ENCODE measurements around the gene YEATS2.
"Not testable (repeated sequence)": the region's sequence is repeated elsewhere in the genome, so short reads cannot be mapped to it uniquely, and the experiment has no call there.

YEATS2 gene

DNA sequence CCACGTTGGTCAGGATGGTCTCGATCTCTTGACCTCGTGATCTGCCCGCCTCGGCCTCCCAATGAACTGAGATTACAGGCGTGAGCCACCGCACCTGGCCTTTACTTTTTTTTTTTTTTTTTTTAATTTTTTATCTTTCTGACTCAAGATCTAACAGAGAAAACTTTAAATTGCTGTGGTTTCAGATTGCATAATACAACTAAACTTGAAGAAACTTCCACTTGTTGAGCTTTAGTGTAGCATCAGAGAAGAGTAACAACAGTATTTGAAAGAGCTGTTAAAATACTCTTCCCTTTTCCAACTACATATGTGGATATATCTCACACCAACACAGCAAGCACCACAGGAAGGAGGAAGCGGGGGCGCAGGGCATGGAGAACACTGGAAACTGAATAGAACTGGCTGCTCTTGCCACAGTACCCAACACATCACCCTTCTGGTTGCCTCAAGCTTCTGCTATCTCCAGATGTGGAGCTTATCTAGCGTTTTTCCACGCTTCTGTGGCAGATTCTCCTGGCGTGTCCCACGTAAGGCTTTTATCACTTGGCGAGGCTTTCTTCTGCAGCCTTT is 82.4 kb downstream of the YEATS2 start:
- DNase-seq: no peak

GRCh38 chr3:183781246-183781645 is 83.6 kb downstream of the YEATS2 start:
- DNase-seq: no peak

DNA sequence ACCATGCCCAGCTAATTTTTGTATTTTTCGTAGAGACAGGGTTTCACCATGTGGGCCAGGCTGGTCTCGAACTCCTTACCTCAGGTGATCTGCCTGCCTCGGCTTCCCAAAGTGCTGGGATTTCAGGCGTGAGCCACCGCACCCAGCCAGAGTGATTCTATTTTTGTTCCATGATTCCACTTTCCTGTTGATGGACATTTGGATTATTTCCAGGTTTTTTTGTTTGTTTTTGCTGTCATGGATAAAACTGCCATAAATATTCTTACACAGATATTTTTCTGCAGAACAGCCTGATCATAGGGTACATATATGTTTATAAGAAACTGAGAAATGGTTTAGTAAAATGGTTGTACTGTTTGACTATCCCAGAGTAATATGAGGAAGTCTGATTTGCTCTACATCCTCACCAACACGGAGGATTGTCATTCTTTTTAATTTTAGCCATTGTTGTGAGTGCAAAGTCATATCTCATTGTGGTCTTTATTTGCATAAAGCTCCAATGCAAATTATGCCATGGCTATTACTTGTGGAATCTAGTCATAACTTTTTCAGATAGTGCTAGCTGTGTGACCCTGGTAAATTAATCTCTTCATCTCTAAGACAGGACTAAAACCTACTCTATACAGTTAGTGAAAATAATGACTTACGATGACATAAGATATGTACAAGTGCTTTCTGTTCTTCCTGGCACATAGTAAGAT is 85.1 kb downstream of the YEATS2 start:
- DNase-seq: no peak

DNA sequence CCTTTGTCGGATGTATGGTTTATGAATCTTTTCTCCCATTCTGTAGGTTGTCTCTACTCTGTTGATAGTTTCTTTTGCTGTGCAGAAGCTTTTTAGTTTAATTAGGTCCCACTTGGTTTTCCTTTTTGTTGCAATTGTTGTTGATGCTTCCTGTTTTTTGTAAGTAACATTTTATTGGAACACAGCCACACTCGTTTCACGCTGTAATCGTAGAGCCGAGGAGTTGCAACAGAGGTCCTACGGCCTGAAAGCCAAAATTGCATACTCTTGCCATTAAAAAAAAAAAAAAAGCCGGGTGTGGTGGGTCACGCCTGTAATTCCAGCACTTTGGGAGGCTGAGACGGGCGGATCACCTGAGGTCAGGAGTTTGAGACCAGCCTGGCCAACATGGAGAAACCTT is 86.9 kb downstream of the YEATS2 start:
- not testable (repeated sequence) for DNase-seq

DNA sequence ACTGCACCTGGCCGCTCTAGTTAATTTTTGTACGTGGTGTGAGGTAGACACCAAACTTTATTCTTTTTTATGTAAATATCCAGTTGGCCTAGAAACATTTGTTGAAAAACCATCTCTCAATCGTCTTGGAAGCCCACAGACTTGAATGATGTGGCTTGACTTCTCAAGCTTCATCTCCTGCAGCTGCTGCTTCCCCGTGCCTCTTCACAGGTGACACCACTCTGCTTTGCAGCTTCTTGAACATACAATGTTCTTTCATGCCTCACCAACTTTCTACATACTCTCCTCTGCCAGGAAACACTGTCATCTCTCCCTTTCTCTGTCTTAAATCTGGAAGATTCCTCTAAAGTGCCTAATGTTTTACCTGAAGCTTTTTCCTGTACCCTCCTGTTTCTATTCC is 92.2 kb downstream of the YEATS2 start:
- DNase-seq: no peak

DNA sequence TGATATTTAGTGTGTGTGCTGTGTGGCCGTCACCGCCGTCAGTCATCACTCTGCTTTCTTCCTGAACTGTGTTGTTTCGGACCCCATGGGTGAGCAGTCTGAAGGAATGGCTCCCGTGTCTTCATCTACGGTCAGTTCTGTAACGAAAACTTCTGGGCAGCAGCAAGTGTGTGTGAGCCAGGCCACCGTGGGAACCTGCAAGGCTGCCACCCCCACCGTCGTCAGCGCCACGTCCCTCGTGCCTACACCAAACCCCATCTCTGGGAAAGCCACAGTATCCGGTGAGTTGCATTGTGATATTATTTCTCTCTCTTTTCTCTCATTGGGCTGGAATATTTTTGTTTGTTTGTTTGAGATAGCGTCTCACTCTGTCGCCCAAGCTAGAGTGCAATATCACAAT is 93.1 kb downstream of the YEATS2 start:
- no peak for DNase-seq

GRCh38 chr3:183792976-183793375 is 95.4 kb downstream of the YEATS2 start:
- DNase-seq: no peak

DNA sequence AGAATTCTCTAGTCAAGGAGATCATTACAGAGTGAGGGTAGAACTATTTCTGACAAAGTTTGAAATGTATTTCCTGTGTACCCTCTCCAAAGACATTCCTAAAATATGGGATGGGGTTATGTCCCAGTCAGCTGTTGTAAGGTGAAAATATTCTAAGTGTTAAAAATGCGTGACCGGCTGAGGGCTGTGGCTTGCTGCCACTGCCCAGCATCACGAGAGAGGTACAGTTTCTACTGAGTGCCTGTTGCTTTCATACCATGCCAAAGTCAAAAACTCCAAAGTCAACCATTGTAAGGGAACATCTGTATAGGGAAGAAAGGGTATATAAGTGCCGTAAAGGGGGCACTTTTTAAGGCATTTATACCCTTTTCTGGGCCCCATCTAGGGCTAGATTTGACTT is 96.9 kb downstream of the YEATS2 start:
- no peak for DNase-seq

DNA sequence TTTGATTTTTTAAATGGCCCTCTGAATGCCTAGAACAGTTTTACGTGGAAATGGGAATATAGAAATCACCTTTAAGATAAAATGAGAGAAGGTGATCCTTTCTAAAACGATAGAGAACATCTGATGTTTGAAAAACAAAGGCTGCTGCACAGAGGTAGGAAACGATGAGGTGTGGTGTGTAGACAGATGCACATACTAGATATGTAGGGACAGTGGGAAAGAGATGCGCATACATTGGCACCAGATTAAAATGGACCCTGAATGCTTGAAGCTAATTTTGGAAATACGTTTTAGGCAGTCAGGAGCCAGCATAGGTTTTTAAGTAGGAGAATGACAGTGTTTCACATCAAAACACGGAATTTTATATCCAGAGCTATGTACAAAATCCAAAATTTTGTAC is 98.8 kb downstream of the YEATS2 start:
- no peak for DNase-seq

DNA sequence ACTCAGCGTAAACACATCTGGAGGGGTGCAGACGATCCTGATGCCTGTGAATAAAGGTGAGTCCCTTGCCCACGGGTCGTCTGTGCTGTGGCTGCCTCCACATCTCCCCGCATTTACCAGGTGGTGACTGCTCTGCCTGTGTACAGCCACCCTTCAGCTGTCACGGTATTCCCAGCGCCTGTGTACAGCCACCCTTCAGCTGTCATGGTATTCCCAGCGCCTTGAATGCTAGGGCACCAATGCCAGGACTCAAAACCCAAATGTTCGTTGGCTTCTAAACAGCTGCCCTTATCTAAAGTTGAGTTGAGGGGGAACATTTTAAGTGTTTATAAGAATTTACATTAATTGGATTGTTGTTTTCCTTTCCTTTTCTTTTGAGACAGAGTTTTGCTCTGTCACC is 100.4 kb downstream of the YEATS2 start:
- no peak for DNase-seq

GRCh38 chr3:183799461-183799860 is 101.9 kb downstream of the YEATS2 start:
- no peak for DNase-seq

DNA sequence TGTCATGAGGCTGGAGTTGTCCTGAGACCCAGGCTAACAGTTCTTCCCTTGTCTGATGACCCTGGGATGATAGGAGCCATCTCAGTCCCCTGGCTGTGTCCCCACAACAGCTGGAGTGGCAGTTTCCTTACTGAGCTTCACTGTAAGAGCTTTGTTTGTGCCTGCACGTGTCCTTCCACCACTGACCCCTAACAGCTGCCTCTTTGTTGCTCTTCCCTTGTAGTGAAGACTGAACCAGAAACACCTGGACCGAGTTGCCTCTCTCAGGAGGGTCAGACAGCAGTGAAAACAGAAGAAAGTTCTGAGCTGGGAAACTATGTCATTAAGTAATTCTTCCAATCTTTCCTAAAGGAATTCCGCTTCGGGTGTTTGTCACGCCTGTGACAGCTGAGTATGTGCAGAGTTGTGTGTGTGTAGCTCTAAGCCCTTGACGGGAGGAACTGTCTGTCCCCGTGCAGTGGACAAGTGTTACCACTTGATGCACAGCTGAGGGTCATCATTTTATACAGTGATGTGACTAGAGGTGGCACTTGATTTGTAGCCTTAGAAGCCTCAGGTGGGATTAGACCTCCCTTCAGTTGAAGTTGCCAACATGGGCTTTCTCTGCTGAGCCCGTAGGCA is 102.8 kb downstream of the YEATS2 start:
- no peak for DNase-seq

DNA sequence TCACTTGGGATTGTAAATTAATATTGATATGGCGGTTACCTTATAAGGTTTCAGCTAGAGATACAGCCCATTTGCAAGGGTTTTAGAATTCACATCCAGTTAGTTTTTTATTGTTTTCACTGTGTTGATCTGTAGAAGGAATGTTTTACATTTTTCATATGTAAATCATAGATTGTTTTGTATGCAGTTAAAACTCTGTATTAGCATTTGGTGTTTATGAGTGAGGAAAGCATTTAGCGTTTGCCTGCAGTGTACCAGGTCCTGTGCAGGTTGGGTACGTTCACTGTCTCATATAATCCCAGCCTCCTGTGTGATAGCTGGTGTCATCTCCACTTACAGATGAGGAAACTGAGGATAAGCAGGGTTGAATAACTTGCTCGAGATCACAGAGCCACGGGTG is 104.0 kb downstream of the YEATS2 start:
- no peak for DNase-seq

GRCh38 chr3:183802989-183803388 is 105.4 kb downstream of the YEATS2 start:
- DNase-seq: no peak

- DNase-seq: no peak
Measured at GRCh38 chr3:183807209-183807728, 109.7 kb downstream of the YEATS2 start.

DNA sequence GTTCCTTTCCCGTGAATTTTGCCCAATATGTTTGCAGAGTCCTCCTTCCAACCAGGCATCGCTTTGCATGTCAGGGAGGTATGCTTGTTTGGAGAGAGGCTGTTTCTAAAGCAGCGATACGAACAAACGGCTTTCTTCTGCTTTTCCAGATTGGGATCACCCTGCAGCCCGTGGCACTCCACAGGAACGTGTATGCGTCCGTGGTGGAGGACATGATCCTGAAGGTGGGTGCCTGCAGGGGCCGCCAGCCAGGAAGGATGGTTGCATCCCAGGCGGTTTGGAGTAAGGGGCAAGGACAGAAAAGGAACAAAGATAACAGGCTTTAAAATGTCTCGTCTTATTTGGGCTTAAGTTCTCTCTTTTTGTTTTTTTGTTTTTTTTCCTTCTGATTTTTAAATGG is 110.3 kb downstream of the YEATS2 start:
- DNase-seq: no peak

- DNase-seq: no peak
Measured at GRCh38 chr3:183808355-183808754, 110.8 kb downstream of the YEATS2 start.

GRCh38 chr3:183809270-183809669 is 111.7 kb downstream of the YEATS2 start:
- DNase-seq: no peak

DNA sequence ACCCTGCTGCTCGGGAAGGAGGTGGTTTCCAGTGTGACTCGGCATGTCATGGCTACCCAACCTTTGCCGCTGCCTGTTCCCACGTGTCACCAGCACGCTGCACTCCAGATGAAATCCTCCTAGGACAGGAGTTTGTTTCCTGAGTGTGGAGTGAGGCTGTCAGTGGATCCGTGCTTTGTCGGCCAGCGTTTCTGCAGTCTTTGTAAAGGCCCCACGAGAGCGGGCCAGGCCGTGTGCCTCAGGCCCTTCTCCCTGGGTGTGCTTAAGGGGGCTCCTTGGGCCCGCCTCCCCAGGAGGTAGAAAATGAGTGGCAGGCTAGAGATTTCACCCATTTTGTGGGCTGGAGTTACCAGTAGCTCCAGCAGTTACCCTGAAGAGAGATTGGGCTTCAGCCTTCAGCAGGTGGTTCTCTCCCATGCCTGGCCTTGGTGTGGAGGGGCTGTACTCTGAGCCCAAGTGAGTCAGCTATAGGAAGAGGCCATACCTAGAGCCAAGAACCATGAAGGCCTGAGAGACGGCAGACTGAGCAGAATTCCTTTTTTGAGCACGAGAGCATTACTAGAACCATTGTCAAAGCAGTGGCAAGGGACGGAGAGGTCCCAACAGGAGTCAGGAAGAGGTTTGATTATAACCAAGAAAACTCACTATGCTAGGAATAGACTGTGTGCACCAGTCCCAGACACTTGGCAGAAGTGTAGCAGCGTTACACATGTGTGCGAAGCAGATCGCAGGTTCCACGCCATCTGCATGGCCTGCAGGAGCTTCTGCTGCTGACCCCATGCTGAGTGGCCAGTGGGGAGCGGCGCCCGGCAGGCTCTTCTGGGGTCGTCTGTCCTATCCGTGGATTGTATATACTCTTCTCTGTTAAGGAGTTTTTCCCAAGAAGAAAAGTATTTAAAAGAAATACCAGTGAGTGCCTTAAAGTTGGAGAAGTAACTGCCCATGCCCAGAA is 113.3 kb downstream of the YEATS2 start:
- DNase-seq: no peak

DNA sequence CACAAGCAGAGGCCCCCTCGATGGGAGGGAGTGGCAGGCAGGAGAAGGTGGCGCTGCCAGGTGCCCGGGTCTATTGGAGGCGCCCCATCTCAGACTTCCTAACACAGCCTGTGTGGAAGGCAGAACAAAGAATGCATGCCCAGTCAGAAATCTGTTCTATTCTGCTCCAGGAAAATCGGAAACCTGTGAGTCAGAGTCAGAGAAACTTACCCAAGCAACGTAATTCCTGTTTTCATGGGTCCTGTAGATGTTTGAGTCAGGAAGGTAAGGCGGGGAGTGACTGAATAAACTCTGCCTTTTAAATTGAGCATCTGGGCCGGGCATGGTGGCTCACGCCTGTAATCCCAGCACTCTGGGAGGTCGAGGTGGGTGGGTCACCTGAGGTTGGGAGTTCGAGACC is 114.0 kb downstream of the YEATS2 start:
- DNase-seq: no peak

DNA sequence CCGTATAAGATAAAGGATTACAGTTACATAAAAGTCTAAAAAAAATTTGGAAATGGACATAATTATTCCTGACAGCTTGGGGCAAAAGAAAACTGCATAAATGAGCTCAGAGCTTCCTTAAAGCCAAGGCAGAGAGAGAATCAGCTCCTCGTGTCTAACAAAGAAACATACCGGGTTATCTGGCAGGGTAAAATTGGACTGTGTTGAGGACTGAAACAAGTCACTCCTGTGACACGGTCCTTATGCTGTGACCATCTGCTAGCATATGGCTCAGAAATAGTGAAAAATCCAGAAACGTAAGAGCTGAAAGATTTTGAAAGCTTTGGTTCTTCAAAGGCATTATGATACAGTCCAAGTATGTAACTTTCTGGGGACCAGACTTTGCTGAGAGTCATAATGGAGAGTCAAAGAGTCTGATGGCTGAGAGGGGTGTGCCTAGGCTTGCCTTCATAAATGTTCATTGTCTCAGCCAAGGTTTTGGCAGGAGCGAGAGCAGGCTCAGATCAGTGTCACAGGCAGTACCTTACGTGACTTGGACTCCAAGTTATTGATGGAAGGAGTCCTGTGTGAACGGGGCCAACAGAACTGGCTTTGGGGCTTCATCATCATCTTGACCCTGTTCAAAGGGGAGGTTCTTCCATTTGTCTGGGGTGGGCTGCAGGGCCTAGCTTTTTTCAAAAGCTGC is 115.3 kb downstream of the YEATS2 start:
- no peak for DNase-seq

GRCh38 chr3:183814240-183814639 is 116.6 kb downstream of the YEATS2 start:
- DNase-seq: no peak

DNA sequence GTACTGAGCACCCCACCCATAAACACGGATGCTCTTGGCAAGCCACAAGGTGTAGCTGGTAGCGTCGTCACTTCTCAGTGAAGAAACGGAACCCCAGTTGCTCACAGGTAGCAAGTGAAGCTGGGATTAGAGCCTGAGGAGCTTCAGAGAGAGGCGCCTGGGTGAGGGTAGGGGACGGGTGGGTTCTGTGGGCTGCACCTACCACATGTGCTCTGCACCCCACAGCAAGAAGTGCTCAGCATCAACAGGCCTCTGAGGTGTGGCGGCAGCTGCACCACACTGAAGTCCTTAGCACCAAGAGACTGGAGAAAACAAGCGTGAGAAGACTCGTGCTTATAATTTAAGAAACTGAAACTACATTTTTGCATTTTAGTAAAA is 118.0 kb downstream of the YEATS2 start:
- DNase-seq: no peak

All from activated CD4-positive, alpha-beta T cell treated with anti-CD3 and anti-CD28 coated beads, Interleukin-2, amount 50 U/mL, for 4 hours (primary cell).